ENCODE data around the gene GPC6.

GRCh38 chr13:94157705-94158218, 931.2 kb downstream of the GPC6 start:
- TF ChIP-seq CTCF (IDR thresholded peaks at IDR 0.05) (no peak), POLR2A (IDR thresholded peaks at IDR 0.05) (no peak), EP300 (IDR thresholded peaks at IDR 0.05) (no peak)
